Pons (tissue), 1 donor: ENCODE data around the gene ARHGEF10L.

Experiments
- DNase-seq: peaks from one replicate; pipeline ENCODE4 v3.0.0-alpha.2; 2016; ENCODE audit warnings: low spot score

The ARHGEF10L gene

DNA sequence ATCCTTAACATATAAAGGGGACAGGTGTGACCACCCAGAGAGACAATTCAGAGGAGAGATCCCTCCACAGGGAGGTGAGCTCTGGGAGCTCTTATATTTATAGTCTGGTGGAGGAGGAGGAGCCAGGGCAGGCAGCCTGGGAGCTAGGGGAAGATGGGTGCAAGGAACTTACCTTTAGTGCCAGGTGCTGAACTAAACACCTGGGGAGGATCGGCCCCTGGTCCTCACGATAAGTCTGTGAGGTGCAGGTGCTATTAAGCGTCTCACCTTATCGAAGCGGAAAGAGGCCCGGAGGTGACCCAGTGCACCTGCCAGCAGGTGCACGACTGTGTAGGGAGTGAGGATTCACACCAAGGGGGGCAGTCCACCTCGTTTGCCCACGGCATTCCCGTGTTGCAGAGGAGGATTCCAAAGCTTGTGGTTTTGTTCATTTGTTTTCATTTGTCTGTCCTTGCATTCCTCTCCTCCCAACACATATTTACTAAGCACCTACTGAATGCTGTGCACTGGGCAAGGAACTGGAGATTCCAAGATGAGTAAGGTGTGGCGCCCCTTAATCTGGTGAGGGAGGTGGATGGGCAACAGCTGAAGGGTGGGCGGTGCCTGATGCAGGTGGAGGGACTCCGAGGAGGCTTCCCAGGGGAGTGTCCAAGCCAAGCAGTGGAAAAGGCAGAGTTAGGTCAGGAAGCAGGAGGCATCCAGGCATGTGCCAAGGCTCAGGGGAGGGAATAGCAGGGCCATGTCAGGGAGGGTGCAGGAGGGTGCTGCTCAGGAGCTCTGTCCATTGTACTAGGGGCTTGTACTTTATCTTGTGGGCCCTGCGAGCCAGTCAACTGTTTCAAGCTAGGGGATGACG lies 11.5 kb downstream of the ARHGEF10L start:
- no peak for DNase-seq

GRCh38 chr1:17551755-17552234 lies 12.3 kb downstream of the ARHGEF10L start:
- DNase-seq = peak; percentile 41

GRCh38 chr1:17553975-17554700 lies 14.6 kb downstream of the ARHGEF10L start:
- no peak for DNase-seq

GRCh38 chr1:17554954-17555353 lies 15.5 kb downstream of the ARHGEF10L start:
- DNase-seq = no peak

GRCh38 chr1:17557986-17558385 lies 18.5 kb downstream of the ARHGEF10L start:
- DNase-seq = no peak

- DNase-seq = no peak
Observed at GRCh38 chr1:17558541-17558940, 19.0 kb downstream of the ARHGEF10L start.

GRCh38 chr1:17558954-17559614 lies 19.6 kb downstream of the ARHGEF10L start:
- DNase-seq = no peak

DNA sequence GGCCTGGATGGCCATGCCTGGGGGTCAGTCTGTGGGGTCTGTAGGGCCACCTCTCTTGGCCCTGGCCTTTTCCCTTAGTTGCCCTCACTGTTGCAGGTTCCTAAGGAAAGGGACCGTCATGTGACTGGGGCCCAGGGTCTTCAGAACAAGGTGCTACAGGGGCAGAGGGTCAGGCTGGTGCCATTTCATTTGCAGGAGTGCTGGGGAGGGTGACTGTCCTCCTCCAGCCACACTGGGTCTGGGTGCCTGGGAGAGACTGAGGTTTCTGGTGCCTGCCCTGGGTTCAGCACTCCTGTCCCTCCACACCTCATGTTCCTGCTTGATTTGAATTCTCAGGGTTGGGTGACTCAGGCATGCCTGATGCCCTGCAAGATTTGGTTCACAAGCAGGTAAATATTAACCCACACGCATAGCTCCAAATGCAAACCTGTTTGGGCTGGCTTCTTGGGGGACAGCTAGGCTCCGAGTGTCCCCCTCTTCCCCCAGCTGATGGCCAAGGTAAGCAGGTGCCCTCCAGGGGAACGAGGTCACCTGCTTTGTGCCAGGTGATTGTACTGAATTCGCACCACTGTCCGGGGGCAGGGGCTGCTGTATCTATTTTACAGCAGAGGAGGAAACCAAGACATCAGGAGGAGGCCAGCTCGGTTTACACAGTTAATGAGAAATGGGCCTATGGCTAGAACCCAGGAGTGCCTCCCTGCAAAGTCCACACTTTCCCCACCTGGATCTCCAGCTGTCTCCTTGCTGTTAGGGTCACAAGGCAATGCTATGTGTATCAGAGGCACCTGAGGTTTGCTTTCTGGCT lies 20.3 kb downstream of the ARHGEF10L start:
- no peak for DNase-seq

DNA sequence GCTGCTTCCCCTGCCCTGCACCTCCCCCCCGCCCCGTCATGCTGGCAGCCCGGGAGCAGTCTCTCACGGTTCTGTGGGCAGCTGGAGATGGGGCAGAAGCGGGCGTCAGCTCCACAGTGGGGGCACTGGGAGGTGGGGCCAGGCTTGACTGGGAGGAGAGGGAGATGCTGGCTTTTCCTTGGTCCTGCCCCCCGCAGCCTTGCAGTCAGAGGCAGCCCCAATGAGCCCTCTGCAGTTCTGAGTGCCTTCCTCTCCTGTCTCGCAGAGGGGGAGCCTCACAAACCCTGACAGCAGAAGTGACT lies 21.7 kb downstream of the ARHGEF10L start:
- DNase-seq = no peak

- peak; percentile 53 for DNase-seq
Observed at GRCh38 chr1:17561561-17561985, 22.1 kb downstream of the ARHGEF10L start.

- no peak for DNase-seq
Observed at GRCh38 chr1:17562375-17562774, 22.9 kb downstream of the ARHGEF10L start.

DNA sequence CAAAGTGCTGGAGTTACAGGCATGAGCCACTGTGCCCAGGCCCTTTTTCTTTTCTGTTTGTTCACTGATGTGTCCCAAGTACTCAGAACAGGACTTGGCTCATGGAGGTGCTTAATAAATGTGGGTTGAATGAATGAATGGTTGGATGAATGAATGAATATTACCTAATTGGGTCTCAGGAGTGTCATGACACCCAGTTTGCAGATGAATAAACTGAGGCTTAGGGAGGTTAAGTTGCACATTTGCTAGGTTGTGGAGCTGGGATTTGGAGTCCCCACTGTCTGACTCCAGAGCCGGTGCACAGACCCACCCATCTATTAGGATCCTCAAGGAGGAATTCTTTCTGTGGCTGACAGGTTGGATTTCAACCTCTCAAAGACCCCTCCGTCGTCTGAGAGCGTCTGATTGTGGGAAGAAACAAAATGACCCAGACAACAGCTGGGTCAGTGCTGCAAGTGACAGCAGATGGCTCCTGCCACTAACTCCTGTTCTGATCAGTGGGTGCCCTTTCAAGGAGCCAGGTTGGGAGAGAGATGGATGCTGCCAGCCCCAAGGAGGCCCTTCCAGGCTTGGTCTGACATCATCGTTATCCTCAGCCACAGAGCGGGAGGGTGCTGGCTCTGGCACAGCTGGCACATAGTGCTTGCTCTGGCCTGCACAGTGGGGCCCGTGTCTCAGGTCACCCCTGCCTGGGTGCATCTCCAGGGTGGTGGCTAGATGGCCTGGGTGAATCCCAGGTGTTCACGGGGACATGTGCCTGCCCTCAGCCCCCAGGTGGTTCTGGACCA lies 24.2 kb downstream of the ARHGEF10L start:
- peak; percentile 31 for DNase-seq

DNA sequence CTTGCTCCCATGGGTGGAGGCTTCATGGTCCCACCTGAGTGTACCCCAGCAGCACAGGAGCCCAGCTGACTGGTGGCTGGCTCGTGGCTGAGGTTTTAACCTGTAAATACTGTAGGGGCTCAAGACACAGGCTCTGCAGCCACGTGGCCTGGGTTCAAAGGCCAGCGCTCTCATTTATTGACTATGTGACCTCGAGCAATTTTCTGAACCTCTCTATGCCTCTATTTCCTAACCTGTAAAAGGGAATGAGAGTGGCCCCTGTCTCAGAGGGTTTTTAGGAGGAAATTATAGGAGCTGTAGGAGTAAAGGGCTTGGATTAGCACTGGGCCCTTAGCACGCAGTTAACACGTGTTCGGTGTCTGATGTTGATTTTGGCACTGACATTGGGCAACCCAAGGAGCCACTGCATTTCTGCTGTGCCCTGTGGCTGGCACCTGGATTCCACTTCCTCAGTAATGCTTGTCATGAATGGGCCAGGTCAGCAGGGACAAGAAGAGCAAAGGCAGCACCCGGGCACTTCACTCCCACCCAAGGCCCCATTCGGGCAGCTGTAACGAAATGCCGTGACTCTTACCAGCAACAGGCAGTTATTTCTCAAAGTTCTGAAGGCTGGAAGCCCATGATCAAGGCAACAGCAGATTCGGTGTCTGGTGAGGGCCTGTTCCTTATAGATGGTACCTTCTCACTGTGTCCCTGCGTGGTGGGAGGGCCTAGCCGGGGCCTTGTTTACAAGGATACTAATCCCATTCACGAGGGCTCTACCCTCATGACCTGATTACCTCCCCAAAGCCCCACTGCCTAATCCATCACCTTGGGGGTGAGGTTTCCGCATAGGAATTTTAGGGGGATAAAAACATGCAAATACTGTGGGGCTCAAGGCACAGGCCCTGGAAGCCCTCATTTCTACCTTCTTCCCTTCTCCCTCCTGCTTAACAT lies 25.2 kb downstream of the ARHGEF10L start:
- DNase-seq = peak; percentile 50

GRCh38 chr1:17565461-17566252 lies 26.2 kb downstream of the ARHGEF10L start:
- peak; percentile 53 for DNase-seq

GRCh38 chr1:17566417-17566816 lies 26.9 kb downstream of the ARHGEF10L start:
- no peak for DNase-seq

DNA sequence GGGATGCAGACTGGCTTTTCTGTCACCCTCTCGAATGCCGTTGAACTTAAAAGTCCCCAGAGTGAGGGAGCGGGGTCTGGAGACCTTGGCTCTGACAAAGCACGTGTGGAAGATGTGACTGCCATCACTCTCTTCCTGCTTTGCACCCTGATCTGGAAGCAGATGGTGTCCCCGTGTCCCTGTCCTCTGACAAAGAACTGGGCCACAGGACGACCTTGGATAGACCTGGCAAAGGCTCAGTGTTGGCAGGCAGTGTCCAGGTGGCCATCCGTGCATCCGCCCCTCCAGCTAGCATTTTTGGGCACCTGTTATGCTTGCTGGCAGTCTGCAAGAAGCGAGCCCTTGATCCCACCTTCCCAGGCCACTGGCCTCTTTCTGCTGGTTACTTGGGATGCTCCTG lies 27.4 kb downstream of the ARHGEF10L start:
- DNase-seq = no peak

DNA sequence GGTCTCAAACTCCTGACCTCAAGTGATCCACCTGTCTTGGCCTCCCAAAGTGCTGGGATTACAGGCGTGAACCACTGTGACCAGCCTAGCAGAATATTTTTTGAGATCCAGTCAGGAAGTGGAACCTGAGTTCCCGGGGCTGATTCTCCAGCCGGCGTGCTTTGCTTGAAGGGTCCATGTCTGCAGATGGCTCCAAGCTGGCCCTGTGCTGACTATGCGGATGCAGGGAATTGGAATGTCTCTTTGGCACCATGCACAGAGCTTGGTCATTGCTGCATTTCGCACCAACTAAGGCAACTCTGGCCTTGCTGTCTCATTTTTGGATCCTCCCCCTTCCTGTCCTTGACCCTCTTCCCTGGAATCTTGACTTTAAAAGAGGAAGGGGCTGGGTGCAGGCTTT lies 28.1 kb downstream of the ARHGEF10L start:
- no peak for DNase-seq

- DNase-seq = no peak
Observed at GRCh38 chr1:17568014-17568900, 28.8 kb downstream of the ARHGEF10L start.
